Measurements from ENCODE around the gene GPX2. TPM values are rescaled to one million over a fixed set of nuclear protein-coding genes. Genes with fewer than 3 reads are reported as not detected.

The GPX2 gene
- polyA plus RNA-seq, 4 donors = 49.2 to 1,000 (median 61.2) TPM

Other genes with a start within 250 kb of the GPX2 start
- 10 to 100 TPM; 12.7 to 47.0 (median 17.1) TPM for gene PLEKHG3, start 238.3 kb downstream of the GPX2 start, polyA plus RNA-seq
- gene SPTB, start 62.8 kb downstream of the GPX2 start, polyA plus RNA-seq = 1 to 10 TPM in 2 of 4 donors, under 1 TPM in 2; under 0.01 to 1.2 (median 0.66) TPM
- 10 to 100 TPM; 25.9 to 40.3 (median 33.9) TPM for gene CHURC1, start 28.3 kb downstream of the GPX2 start, polyA plus RNA-seq
- gene RAB15, start 29.6 kb upstream of the GPX2 start, polyA plus RNA-seq = 10 to 100 TPM; 12.2 to 47.9 (median 16.8) TPM
- 10 to 100 TPM in 2 of 4 donors, 1 to 10 TPM in 2; 6.7 to 25.3 (median 8.7) TPM for gene FNTB, start 44.1 kb upstream of the GPX2 start, polyA plus RNA-seq
- 100 to 1,000 TPM in 1 of 4 donors, 10 to 100 TPM in 3; 42.9 to 127 (median 71.0) TPM for gene MAX, start 159.8 kb upstream of the GPX2 start, polyA plus RNA-seq